ENCODE measurements around the gene TAOK1.

The TAOK1 gene

DNA sequence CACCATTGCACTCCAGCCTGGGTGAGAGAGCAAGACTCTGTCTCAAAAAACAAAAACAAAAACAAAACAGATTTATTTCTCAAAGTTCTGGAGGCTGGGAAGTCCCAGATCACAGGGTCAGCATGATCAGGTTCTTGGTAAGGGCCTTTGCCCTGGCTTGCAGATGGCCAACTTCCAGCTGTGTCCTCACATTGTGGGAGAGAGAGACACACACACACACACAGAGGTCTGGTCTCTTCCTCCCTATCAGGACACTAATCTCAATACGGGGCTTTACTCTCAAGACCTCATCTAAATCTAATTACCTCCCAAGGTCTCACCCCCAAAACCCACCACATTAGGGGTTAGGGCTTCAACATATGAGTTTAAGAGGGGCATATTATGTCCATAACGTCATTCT, 26.4 kb upstream of the TAOK1 start:
- TF ChIP-seq, protein P1, sequence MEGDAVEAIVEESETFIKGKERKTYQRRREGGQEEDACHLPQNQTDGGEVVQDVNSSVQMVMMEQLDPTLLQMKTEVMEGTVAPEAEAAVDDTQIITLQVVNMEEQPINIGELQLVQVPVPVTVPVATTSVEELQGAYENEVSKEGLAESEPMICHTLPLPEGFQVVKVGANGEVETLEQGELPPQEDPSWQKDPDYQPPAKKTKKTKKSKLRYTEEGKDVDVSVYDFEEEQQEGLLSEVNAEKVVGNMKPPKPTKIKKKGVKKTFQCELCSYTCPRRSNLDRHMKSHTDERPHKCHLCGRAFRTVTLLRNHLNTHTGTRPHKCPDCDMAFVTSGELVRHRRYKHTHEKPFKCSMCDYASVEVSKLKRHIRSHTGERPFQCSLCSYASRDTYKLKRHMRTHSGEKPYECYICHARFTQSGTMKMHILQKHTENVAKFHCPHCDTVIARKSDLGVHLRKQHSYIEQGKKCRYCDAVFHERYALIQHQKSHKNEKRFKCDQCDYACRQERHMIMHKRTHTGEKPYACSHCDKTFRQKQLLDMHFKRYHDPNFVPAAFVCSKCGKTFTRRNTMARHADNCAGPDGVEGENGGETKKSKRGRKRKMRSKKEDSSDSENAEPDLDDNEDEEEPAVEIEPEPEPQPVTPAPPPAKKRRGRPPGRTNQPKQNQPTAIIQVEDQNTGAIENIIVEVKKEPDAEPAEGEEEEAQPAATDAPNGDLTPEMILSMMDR (IDR thresholded peaks at IDR 0.05; ENCODE audit: low read length, missing control alignments), result no peak
- H3K4me3 ChIP-seq (replicated peaks; ENCODE audit: low read depth, low read length), result no peak overlapping the region
- no peak for DNase-seq (ENCODE audit: low read depth)

DNA sequence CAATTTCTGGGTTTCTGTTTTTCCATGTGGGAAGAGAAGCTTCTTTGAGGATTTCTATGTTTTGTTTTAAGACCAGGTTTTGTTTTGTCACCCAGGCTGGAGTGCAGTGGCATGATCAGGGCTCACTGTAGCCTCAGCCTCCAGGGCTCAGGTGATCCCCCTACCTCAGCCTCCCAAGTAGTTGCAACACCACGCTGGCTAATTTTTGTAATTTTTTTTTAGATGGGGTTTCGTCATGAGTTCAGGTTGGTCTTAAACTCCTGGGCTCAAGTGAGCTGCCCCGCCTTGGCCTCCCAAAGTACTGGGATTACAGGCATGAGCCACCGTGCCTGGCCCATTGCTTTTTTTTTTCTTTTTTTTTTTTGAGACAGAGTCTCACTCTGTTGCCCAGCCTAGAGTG, 25.5 kb upstream of the TAOK1 start:
- TF ChIP-seq, protein P1 (IDR thresholded peaks at IDR 0.05; ENCODE audit: low read length, missing control alignments), result no peak
- no peak overlapping the region for H3K4me3 ChIP-seq (replicated peaks; ENCODE audit: low read depth, low read length)
- no peak for DNase-seq (ENCODE audit: low read depth)

DNA sequence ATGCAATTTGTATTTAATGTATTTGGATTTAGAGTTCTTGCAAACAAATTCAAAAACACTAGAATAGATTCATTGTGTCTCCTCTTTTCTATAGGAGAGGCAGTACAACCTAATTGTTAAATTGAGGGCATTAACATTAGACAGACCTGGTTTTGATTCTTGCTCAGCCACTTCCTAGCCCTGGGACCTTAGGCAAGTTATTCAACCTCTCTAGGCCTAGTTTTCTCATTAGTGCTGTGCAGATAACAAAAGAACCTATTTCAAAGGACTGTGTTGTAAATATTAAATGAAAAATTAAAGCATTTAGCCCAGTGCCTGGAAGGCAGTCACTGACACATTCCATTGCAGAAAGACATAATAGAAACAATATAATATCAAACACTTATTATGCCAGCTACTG, 22.0 kb upstream of the TAOK1 start:
- TF ChIP-seq, protein P1 (IDR thresholded peaks at IDR 0.05; ENCODE audit: low read length, missing control alignments), result no peak
- no peak for DNase-seq (ENCODE audit: low read depth)
- H3K4me3 ChIP-seq (replicated peaks; ENCODE audit: low read depth, low read length), result no peak overlapping the region

DNA sequence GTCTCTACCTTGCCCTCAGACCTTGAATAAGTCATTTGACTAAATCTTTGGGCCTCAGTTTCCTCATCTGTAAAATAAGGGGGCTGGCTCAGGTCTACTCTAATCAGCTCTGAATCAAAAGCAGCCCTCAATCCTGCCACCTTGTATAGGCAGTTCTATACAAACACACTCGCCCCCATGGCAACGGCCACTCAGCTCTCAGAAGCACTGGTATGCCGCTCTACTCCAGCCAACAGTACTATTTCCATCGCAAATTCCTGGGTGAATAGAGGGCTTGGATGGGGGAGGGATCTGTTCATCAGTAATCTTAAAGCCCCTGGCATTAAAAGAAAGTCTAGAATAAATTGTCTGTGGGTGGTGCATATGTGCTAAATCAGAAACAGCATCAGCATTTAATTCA, 21.2 kb upstream of the TAOK1 start:
- no peak overlapping the region for H3K4me3 ChIP-seq (replicated peaks; ENCODE audit: low read depth, low read length)
- no peak for DNase-seq (ENCODE audit: low read depth)
- TF ChIP-seq, protein P1 (IDR thresholded peaks at IDR 0.05; ENCODE audit: low read length, missing control alignments), result no peak

DNA sequence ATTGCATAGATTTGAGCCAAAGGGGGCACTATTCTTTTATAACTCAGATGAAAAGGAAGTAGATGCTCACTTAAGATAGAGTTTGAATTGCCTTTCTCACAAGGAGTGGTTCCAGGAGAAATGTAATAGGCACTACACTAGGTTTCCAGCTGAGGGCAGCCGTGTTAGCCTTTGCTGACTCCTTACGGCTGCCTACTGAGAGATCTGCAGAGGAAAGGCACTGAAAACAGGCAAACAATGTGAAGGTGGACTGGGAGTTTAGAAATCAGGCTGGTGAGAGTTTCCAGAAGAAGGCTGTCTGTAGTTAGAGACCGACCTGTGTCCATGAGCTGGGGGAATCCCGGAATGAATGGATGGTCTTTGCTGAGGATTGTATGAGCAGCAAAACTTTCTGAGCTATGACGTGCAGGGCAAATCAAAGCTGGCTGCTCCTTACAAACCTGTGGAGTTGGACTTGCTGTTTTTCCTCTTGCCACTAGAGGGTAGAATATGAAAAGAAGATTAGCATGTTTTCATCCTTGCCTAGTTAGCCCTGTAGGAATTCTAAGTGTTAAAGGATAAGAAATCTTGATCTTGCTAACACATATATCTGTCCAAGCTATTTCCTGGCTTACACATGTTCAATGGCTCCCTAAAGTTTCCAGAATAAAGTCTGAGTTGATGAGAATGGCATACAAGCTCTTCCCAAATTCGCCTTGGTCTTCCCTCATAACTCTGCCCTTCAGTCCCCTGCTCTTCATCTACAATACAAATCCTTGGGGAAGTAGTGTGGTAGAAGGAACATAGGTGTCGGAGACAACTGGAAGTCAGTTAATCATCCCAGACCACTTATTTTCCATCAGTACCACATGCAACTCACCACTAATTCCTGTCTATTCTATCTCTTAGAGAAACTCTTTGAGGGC, 20.1 kb upstream of the TAOK1 start:
- TF ChIP-seq, protein P1 (IDR thresholded peaks at IDR 0.05; ENCODE audit: low read length, missing control alignments), result peak; percentile 59
- DNase-seq (ENCODE audit: low read depth), result peak; percentile 87

DNA sequence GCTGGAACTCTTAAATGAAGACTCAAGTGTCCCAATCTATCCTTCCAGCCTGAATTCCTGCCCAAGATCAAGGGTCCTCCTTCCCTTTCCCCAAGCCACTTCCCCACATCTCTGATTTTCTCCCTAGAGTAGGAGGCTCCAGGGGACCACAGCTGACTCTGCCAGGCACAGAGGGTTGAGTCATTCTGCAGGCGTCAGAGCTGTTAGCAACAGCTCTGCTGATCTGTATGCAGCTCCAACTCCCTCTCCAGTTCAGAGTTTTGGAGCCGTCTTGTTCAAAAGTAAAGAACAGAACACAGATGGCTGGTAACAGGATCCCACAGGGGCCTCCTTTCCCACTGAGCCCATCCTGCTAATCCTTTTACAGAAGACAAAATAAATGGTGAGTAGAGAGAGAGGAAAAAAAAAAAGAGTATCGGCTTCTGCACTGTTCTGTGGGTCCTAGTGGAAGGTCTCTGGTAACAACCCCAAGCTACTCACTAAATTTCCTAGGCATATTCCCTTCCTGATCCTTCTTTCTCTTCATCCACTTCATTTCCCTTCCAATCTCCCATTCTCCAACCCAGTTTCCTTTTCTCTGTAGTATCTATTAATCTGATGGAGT, 13.4 kb upstream of the TAOK1 start:
- DNase-seq (ENCODE audit: low read depth), result peak; percentile 85
- H3K4me3 ChIP-seq (replicated peaks; ENCODE audit: low read depth, low read length), result no peak overlapping the region
- TF ChIP-seq, protein P1 (IDR thresholded peaks at IDR 0.05; ENCODE audit: low read length, missing control alignments), result no peak

More for the DNA sequence above, 20.1 kb upstream of the TAOK1 start:
- H3K4me3 ChIP-seq (replicated peaks; ENCODE audit: low read depth, low read length), result peak overlapping the region; percentile 8

All from fibroblast of pulmonary artery (primary cell).